GM18861 (cell line): ENCODE data around the gene SPATA21.
"Not testable (repeated sequence)": the region's sequence is repeated elsewhere in the genome, so short reads cannot be mapped to it uniquely, and the experiment has no call there.

Source experiments
- ATAC-seq: cut with Tn5 transposase; IDR thresholded peaks from one replicate; pipeline ENCODE4 v1.9.1; 2021; ENCODE audit not compliant: unreplicated experiment

Gene SPATA21

GRCh38 chr1:16436946-16437474 lies at the start of gene SPATA21:
Gene SPATA21 (minus strand): TSS chr1:16437424. CDS start chr1:16431371, 6,053 bp downstream.
- no peak for ATAC-seq

GRCh38 chr1:16487011-16487410 lies 49.8 kb upstream of the SPATA21 start:
- ATAC-seq, result not testable (repeated sequence)

- ATAC-seq, result not testable (repeated sequence)
Observed at GRCh38 chr1:16486316-16486715, 49.1 kb upstream of the SPATA21 start.

GRCh38 chr1:16484931-16485330 lies 47.7 kb upstream of the SPATA21 start:
- ATAC-seq, result no peak

GRCh38 chr1:16484501-16484835 lies 47.2 kb upstream of the SPATA21 start:
- no peak for ATAC-seq

- ATAC-seq, result not testable (repeated sequence)
Observed at GRCh38 chr1:16483639-16484500, 46.6 kb upstream of the SPATA21 start.

GRCh38 chr1:16483146-16483545 lies 45.9 kb upstream of the SPATA21 start:
- not testable (repeated sequence) for ATAC-seq

- no peak for ATAC-seq
Observed at GRCh38 chr1:16478091-16478490, 40.9 kb upstream of the SPATA21 start.

GRCh38 chr1:16475771-16476770 lies 38.8 kb upstream of the SPATA21 start:
- not testable (repeated sequence) for ATAC-seq

- ATAC-seq, result not testable (repeated sequence)
Observed at GRCh38 chr1:16474891-16475290, 37.7 kb upstream of the SPATA21 start.

GRCh38 chr1:16474166-16474800 lies 37.1 kb upstream of the SPATA21 start:
- ATAC-seq, result no peak

- no peak for ATAC-seq
Observed at GRCh38 chr1:16468558-16468957, 31.3 kb upstream of the SPATA21 start.

- ATAC-seq, result no peak
Observed at GRCh38 chr1:16464917-16465625, 27.8 kb upstream of the SPATA21 start.

GRCh38 chr1:16462773-16463330 lies 25.6 kb upstream of the SPATA21 start:
- no peak for ATAC-seq

GRCh38 chr1:16461681-16462080 lies 24.5 kb upstream of the SPATA21 start:
- ATAC-seq, result no peak

GRCh38 chr1:16459352-16459925 lies 22.2 kb upstream of the SPATA21 start:
- ATAC-seq, result no peak

- ATAC-seq, result no peak
Observed at GRCh38 chr1:16458831-16459230, 21.6 kb upstream of the SPATA21 start.

GRCh38 chr1:16456151-16456550 lies 18.9 kb upstream of the SPATA21 start:
- ATAC-seq, result not testable (repeated sequence)

- ATAC-seq, result not testable (repeated sequence)
Observed at GRCh38 chr1:16454909-16455308, 17.7 kb upstream of the SPATA21 start.
